ENCODE data around the gene CACTIN. TPM values are rescaled to one million over a fixed set of nuclear protein-coding genes. Genes with fewer than 3 reads are reported as not detected.
"Not testable (repeated sequence)": the region's sequence is repeated elsewhere in the genome, so short reads cannot be mapped to it uniquely, and the experiment has no call there.

CACTIN gene
- total and polyA plus RNA-seq, 8 donors, result 6.8 to 27.2 (median 12.9) TPM

GRCh38 chr19:3585301-3586126, 41.1 kb downstream of the CACTIN start, which contains the start of gene GIPC3:
Gene GIPC3 (plus strand): TSS chr19:3585478. CDS start chr19:3585598, 120 bp downstream.
- H3K4me1 ChIP-seq, result no peaks in the 10 kb centered on the region
- DNase-seq (peak in 1 of 6 donors; percentile 34), FAIRE-seq (no peak), ATAC-seq (no peak)
- no peaks in the 10 kb centered on the region for H3K36me3 ChIP-seq
- no peak within 1 kb of the TSS for H3K27ac ChIP-seq
- intact Hi-C loops (cut with DNase I), result no loop called here
- H3K27me3 ChIP-seq, result peaks cover 0 to 8% (median 0%) of the 10 kb centered on the region in 4 donors
- TF ChIP-seq CTCF (IDR thresholded peaks at IDR 0.05), result no peak
- H3K4me3 ChIP-seq, result peak within 1 kb of the TSS in 2 of 4 donors; percentile 1 to 27
- WGBS, 2 donors, result 6 to 7% methylated on average over 63 to 84 of the region's 84 CpGs
- no peaks in the 10 kb centered on the region for H3K9me3 ChIP-seq

- H3K4me3 ChIP-seq; intact Hi-C loops (cut with DNase I); DNase-seq; H3K9me3 ChIP-seq; ATAC-seq; FAIRE-seq; H3K27ac ChIP-seq; H3K27me3 ChIP-seq; H3K4me1 ChIP-seq; H3K36me3 ChIP-seq: not testable (repeated sequence)
- WGBS, 2 donors, result 65 to 82% methylated on average over 15 of the region's 15 CpGs
Observed at GRCh38 chr19:3584036-3584802, 42.4 kb downstream of the CACTIN start.

GRCh38 chr19:3581792-3582191, 44.8 kb downstream of the CACTIN start:
- DNase-seq; H3K4me3 ChIP-seq; intact Hi-C loops (cut with DNase I); ATAC-seq; FAIRE-seq; H3K4me1 ChIP-seq; H3K9me3 ChIP-seq; H3K27me3 ChIP-seq; H3K27ac ChIP-seq; H3K36me3 ChIP-seq: not testable (repeated sequence)
- WGBS, 2 donors, result 70 to 78% methylated on average over 4 of the region's 4 CpGs

- intact Hi-C loops (cut with DNase I), result no loop called here
- FAIRE-seq (no peak), DNase-seq (no peak), ATAC-seq (peak in 2 of 4 donors; percentile 15 to 36)
- TF ChIP-seq CTCF (IDR thresholded peaks at IDR 0.05), result no peak
- Histone ChIP-seq H3K27ac (no peak overlapping the region), H3K36me3 (no peaks in the 10 kb centered on the region), H3K4me3 (no peak overlapping the region), H3K4me1 (no peaks in the 10 kb centered on the region), H3K9me3 (no peaks in the 10 kb centered on the region), H3K27me3 (no peaks in the 10 kb centered on the region)
- WGBS, 2 donors, result 56 to 64% methylated on average over 11 of the region's 11 CpGs
Observed at GRCh38 chr19:3580156-3580934, 46.2 kb downstream of the CACTIN start.

- no peak overlapping the region for H3K27ac ChIP-seq
Observed at GRCh38 chr19:3578390-3578789, 48.2 kb downstream of the CACTIN start.

More at GRCh38 chr19:3578390-3578789, 48.2 kb downstream of the CACTIN start:
- Histone ChIP-seq H3K4me3 (no peak overlapping the region), H3K9me3 (no peaks in the 10 kb centered on the region), H3K27me3 (no peaks in the 10 kb centered on the region), H3K36me3 (no peaks in the 10 kb centered on the region), H3K4me1 (no peaks in the 10 kb centered on the region)
- 75 to 87% methylated on average over 11 to 17 of the region's 17 CpGs for WGBS, 2 donors
- TF ChIP-seq CTCF (IDR thresholded peaks at IDR 0.05), result no peak
- intact Hi-C loops (cut with DNase I), result no loop called here
- no peak for FAIRE-seq
- ATAC-seq, result no peak
- no peak for DNase-seq
